GM12878 (cell line): ENCODE data around the gene SLC15A5.

Experiments used
- CEBPB ChIP-seq, 2 experiments: fragments of 150-350 bp in 1 of 2; IDR thresholded peaks; 2 replicates each; pipeline ENCODE4 v1.6.1; 2012 to 2014; ENCODE audit warnings: low read depth in 2 of 2, low read length in 2 of 2, borderline replicate concordance in 1 of 2, inconsistent platforms in 1 of 2
- CTCF ChIP-seq, 3 experiments: IDR thresholded peaks in 2 of 3; conservative IDR thresholded peaks in 1 of 3; 2 replicates each; pipeline ENCODE4 v1.5.1; 2011; ENCODE audit warnings: low read depth in 3 of 3, low read length in 3 of 3, mild to moderate bottlenecking in 3 of 3, control low read depth in 2 of 3, moderate library complexity in 2 of 3, inconsistent platforms in 1 of 3, mixed read lengths in 1 of 3; ENCODE audit not compliant: control insufficient read depth in 2 of 3, insufficient read depth in 1 of 3; ENCODE audit errors: extremely low read depth in 1 of 3
- ESRRA ChIP-seq: IDR thresholded peaks from 2 replicates; pipeline ENCODE4 v1.6.1; 2012; ENCODE audit warnings: mild to moderate bottlenecking, low read length, improper control_type of control experiment
- EZH2 ChIP-seq: IDR thresholded peaks from 2 replicates; pipeline ENCODE4 v1.6.1; 2012; ENCODE audit warnings: low read depth, mild to moderate bottlenecking, control low read depth, inconsistent platforms, low read length, borderline replicate concordance; ENCODE audit not compliant: control insufficient read depth
- IRF4 ChIP-seq: IDR thresholded peaks from 2 replicates; pipeline ENCODE4 v1.6.1; 2011; ENCODE audit warnings: low read depth, low read length
- JUND ChIP-seq: IDR thresholded peaks from 2 replicates; pipeline ENCODE4 v1.6.1; 2012; ENCODE audit warnings: low read depth, mild to moderate bottlenecking, low read length, improper control_type of control experiment, moderate library complexity
- KDM1A ChIP-seq: fragments of 200-600 bp; sonication (generic); IDR thresholded peaks from 2 replicates; pipeline ENCODE4 v1.6.1; 2016; ENCODE audit warnings: borderline replicate concordance
- MXI1 ChIP-seq: fragments of 150-350 bp; IDR thresholded peaks from 2 replicates; pipeline ENCODE4 v1.6.1; 2011; ENCODE audit warnings: low read depth, mild to moderate bottlenecking, inconsistent platforms, low read length, improper control_type of control experiment
- MYC ChIP-seq: IDR thresholded peaks from 2 replicates; pipeline ENCODE4 v1.6.1; 2011; ENCODE audit warnings: mild to moderate bottlenecking, low read length, moderate library complexity, inconsistent platforms; ENCODE audit not compliant: insufficient read depth, insufficient replicate concordance, insufficient read length, severe bottlenecking
- NFIC ChIP-seq: IDR thresholded peaks from 2 replicates; pipeline ENCODE4 v1.6.1; 2012; ENCODE audit warnings: low read depth, mild to moderate bottlenecking, inconsistent platforms, low read length, moderate library complexity
- POLR2A ChIP-seq: IDR thresholded peaks from 2 replicates; pipeline ENCODE4 v1.6.1; 2011; ENCODE audit warnings: low read depth, mild to moderate bottlenecking, low read length
- SIN3A ChIP-seq: IDR thresholded peaks from 2 replicates; pipeline ENCODE4 v1.6.1; 2012; ENCODE audit warnings: low read depth, low read length, improper control_type of control experiment
- SKIL ChIP-seq: fragments of 450-650 bp; IDR thresholded peaks from 2 replicates; pipeline ENCODE4 v1.6.1; 2017; ENCODE audit warnings: mild to moderate bottlenecking, low read depth, inconsistent platforms; ENCODE audit not compliant: poor library complexity, severe bottlenecking
- ZNF274 ChIP-seq: IDR thresholded peaks from one replicate; pipeline ENCODE4 v1.8.0; 2011; ENCODE audit not compliant: insufficient read length, insufficient read depth

DNA sequence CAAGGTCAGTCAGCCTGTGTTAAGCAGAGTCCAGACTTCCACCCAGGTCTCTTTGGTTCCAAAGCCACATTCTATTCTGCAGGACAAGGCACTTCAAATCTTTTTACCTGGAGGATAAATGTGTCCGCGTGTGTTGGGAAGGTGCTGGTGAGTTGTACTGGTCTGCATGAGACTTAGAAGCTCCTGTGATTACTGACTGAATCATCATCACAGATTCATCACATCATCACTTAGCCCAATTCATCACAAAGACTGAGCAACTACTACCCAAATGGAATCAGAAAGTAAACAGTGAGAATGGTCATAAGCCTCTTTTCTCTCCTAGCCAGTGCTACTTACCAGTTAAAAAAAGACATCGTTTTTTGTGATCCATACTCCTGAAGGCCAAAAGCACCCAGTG is 5.3 kb downstream of the SLC15A5 start:
- TF ChIP-seq CTCF (IDR thresholded peaks at IDR 0.05 in 2 of 3, conservative IDR thresholded peaks at IDR 0.05 in 1 of 3; ENCODE audit: control insufficient read depth in 2 of 3, extremely low read depth in 1 of 3, insufficient read depth in 1 of 3, low read depth in 3 of 3, low read length in 3 of 3), result no peak
- no peak for TF ChIP-seq JUND
- no peak for TF ChIP-seq CEBPB (IDR thresholded peaks at IDR 0.05; ENCODE audit: borderline replicate concordance in 1 of 2, low read depth in 2 of 2, low read length in 2 of 2)
- no peak for TF ChIP-seq SIN3A
- no peak for TF ChIP-seq POLR2A
- no peak for TF ChIP-seq MXI1
- no peak for TF ChIP-seq ESRRA
- TF ChIP-seq KDM1A, result no peak
- TF ChIP-seq EZH2, result no peak
- no peak for TF ChIP-seq SKIL
- no peak for TF ChIP-seq IRF4
- TF ChIP-seq ZNF274, result no peak
- TF ChIP-seq NFIC, result no peak
- no peak for TF ChIP-seq MYC
